ENCODE measurements around the gene OR6X1.
"Not testable (repeated sequence)": the region's sequence is repeated elsewhere in the genome, so short reads cannot be mapped to it uniquely, and the experiment has no call there.

OR6X1 gene

DNA sequence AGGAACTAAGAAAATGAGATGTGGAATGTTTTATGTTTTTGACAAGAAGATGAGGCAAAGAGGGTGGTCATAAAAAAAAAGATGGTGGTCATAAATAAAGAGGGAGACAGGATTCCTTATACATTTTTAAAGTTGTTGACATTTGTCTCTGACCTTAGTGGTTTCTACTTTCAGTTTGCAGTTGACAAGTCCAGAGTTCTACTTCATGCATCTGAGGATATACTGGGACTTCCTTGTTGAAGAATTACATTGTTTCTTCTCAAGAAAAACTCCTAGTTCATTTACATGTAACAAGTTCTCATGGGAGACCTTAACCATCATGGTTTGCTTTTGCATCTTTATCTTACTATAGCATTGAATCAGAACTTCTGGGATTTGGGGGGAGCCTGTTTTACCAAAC lies 1.2 kb downstream of the OR6X1 start:
- no peak for DNase-seq

DNA sequence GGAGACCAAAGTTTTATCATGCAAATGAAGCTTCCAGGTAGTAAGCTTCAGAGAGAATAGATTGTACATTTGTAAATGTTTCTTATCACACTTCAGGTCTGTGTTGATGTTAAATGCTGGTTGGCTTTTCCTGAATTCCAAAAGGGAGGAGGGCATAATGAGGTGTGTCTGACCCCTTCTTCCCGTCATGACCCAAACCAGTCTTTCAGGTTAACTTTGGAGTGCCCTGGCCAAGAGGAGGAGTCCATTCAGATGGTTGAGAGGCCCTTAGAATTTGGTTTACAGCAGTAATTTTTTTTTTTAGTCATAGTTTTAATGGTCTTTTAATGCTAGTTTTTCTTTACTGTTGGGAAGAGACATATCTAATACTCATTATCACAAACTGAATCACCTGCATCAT lies 2.5 kb downstream of the OR6X1 start:
- DNase-seq = no peak

GRCh38 chr11:123748349-123748748 lies 6.0 kb downstream of the OR6X1 start:
- not testable (repeated sequence) for DNase-seq

DNA sequence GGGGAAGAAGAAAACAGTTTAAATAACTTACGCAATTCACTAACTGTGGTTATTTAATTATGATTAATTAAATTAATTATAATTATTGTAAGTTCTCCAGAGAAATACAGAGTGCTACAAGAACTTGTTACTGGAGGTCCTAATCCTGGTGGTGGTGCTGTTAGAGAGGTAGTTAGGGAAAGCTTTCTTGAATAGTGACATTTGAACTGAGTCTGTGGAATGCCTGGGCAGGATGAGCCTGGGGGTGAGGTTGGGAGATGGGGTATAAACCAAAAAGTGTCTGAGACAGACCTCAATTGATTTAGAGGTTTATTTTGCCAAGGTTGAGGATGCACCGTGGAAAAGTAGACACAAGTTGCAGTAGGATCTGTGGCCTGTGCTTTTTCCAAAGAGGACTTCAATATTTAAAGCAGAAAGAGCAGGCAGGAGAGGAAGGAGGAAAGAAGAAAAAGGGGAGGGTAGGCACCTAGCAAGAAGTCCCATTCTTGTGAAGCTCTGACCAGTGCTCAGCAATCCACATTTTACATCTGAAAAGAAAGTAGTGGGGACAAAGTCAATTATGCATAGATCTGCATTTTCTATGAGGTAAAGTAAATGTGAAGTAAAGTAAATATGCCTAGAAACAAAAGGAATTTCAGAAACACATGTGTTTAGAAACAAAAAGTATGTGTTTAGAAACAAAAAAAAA lies 8.4 kb downstream of the OR6X1 start:
- no peak for DNase-seq

DNA sequence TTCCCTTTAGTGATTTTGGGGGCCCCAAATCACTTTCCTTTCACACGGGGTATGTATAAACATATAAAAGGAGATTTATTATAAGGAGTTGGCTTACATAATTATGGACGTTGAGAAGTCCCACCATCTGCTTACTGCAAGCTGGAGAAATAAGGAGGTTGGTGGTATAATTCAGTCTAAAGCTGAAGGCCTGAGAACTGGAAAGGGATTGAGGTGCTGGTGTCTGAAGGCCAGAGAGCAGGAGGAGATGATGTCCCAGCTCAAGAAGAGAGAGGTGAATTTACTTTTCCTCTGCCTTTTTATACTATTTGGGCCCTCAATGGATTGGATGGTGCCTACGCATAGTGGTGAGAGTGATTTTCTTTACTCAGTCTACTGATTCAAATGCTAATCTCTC lies 11.6 kb downstream of the OR6X1 start:
- DNase-seq = no peak

GRCh38 chr11:123742031-123742723 lies 12.1 kb downstream of the OR6X1 start:
- DNase-seq = peak; percentile 4

DNA sequence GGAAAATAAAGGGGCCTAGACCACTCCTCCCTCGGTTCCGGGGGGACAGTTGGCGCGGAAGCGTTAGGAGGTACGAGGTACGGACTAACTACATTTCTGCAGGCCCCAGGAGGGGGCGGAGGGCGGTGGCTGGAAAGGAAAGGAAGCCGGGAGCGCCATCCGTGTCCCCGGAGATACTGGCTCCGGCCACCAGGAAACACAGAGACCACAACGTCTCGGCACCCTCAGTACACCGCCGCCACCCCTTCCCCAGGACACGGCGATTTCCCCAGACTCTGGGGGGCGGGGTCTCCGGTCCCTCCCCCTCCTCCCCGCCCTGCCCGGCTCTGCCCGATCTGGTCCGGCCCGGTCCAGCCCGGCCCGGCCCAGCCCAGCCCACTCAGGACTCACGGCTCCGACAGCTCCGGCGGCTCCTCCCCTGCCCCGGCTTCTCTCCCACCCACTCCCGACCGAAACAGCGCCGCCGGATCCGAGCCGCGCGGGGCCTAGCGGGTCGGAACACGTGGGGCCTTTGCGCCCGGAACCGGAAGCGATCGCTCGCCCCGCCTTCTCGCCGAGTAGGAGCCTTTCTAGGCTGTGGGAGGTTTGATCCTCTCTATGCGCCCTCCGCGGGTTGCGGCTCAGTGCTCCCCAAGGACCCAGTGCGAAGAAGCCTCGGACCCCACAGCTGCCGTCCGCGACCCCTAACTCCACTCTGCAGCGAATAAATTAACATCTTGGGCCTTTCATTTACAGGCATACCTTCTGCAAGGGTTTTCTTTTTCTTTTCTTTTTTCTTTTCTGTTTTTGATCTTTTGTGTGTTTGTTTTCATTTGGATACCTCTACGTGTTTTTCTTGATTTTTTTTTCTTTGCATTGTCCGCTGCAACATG lies 12.9 kb downstream of the OR6X1 start, which contains the start of gene ZNF202:
Gene ZNF202 (minus strand): TSS at position 502 of the 872 bp plus-strand sequence. CDS start 10,772 bp downstream, outside the sequence.
- peak; percentile 90 for DNase-seq

- no peak for DNase-seq
These were observed 13.5 kb downstream of the OR6X1 start for GRCh38 chr11:123740787-123741158.

- no peak for DNase-seq
These were observed 15.9 kb downstream of the OR6X1 start for GRCh38 chr11:123738374-123738773.

DNA sequence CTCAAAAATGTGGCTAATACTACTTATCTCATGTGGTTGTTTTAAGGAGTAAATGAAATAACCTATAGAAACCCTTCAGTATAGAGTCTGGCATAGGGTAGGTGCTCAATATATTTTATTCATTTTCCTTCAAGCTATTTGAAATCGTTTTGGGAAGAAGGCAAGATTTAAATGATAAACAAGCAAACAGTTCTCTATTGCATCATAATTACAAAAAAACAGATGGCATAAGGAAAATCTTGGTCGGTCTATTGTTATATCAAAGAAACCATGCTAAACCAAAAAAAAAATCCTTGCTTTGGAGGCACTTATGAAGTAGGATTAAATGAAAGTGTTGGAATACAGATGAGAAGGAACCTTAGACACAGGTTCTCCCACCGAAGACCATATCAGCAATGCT lies 17.5 kb downstream of the OR6X1 start:
- DNase-seq = no peak

- no peak for DNase-seq
These were observed 24.7 kb downstream of the OR6X1 start for GRCh38 chr11:123729602-123730001.

- DNase-seq = no peak
These were observed 28.2 kb downstream of the OR6X1 start for GRCh38 chr11:123725995-123726655.

- DNase-seq = peak; percentile 52
These were observed 34.9 kb downstream of the OR6X1 start for GRCh38 chr11:123719452-123719851.

GRCh38 chr11:123718469-123718868 lies 35.8 kb downstream of the OR6X1 start:
- DNase-seq = no peak

- DNase-seq = no peak
These were observed 36.3 kb downstream of the OR6X1 start for GRCh38 chr11:123718063-123718462.

GRCh38 chr11:123712627-123713026 lies 41.7 kb downstream of the OR6X1 start:
- DNase-seq = not testable (repeated sequence)

GRCh38 chr11:123707606-123708205 lies 46.6 kb downstream of the OR6X1 start:
- peak; percentile 68 for DNase-seq

- no peak for DNase-seq
These were observed 47.1 kb downstream of the OR6X1 start for GRCh38 chr11:123707206-123707605.

DNA sequence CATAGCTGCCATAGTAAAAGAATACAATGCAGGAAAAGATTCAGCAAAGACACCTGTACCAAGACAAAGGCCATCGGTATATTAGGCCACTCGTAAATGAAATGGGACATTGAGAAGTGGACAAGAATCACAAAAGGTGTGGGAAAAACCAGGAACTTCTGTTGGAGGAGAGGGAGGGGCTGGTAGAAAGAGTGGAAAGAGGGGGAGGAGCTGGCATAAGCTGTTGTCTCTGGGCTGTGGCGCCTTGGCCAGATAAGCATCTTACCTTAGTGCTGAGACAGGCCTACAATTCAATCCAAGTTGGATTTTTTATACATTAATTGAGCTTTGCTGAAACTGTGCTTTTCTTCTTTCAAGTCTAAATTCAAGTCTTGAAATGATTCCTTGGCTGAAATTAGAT lies 50.0 kb downstream of the OR6X1 start:
- no peak for DNase-seq

Measured in fibroblast of skin of scalp (primary cell).